SK-N-SH (cell line): ENCODE data around the gene RNF133. TPM values are rescaled to one million over a fixed set of nuclear protein-coding genes. Genes with fewer than 3 reads are reported as not detected.

Source experiments
- CTCF ChIA-PET: fragments of 300-600, 350-600 bp; formaldehyde crosslinking; extraction: SDS; loops from one replicate; lab custom pipeline; 2021; lab: Yijun Ruan, JAX
- POLR2A ChIA-PET: fragments of 350-600 bp; sonication (Branson Sonifier 250); formaldehyde crosslinking; extraction: SDS; loops from one replicate; lab custom pipeline; 2020; ENCODE audit warnings: antibody characterized with exemption, inconsistent platforms; lab: Yijun Ruan, JAX
- DNase-seq: peaks from one replicate; pipeline ENCODE4 v3.0.0; 2012
- H2AFZ ChIP-seq: fragments of 200-600 bp; sonication (generic); 2 replicates; pipeline ENCODE4 v1.8.1; 2016; ENCODE audit warnings: antibody characterized with exemption, mild to moderate bottlenecking, low read depth
- H3F3A ChIP-seq: fragments of 200-600 bp; sonication (generic); replicated peaks from 2 replicates; pipeline ENCODE3; 2016; ENCODE audit warnings: antibody characterized with exemption, mild to moderate bottlenecking; ENCODE audit not compliant: insufficient read depth
- H3K27ac ChIP-seq, 2 experiments: fragments of 200-500 bp in 1 of 2; fragments of 200-600 bp in 1 of 2; sonication (Bioruptor generic) in 1 of 2; sonication (generic), shearing (Covaris generic) in 1 of 2; 2 replicates each; pipeline versions ENCODE4 v1.5.1 to v1.6.1; 2014 to 2016; ENCODE audit warnings: low read depth in 2 of 2, inconsistent platforms in 1 of 2, low read length in 1 of 2, mild to moderate bottlenecking in 1 of 2, mixed read lengths in 1 of 2
- H3K27me3 ChIP-seq: fragments of 200-600 bp; sonication (generic), shearing (Covaris generic); 2 replicates; pipeline ENCODE4 v1.6.1; 2016; ENCODE audit warnings: mixed run types; ENCODE audit not compliant: insufficient read depth
- H3K36me3 ChIP-seq, 2 experiments: fragments of 200-500 bp in 1 of 2; fragments of 200-600 bp in 1 of 2; sonication (Bioruptor generic) in 1 of 2; sonication (generic) in 1 of 2; replicated peaks in 1 of 2; 2 replicates each; pipeline versions ENCODE3 to v1.5.1; 2014 to 2016; ENCODE audit warnings: low read length in 1 of 2, mild to moderate bottlenecking in 1 of 2; ENCODE audit not compliant: insufficient read depth in 2 of 2, control insufficient read depth in 1 of 2
- H3K4me1 ChIP-seq, 2 experiments: fragments of 200-500 bp in 1 of 2; fragments of 200-600 bp in 1 of 2; sonication (Bioruptor generic) in 1 of 2; sonication (generic), shearing (Covaris generic) in 1 of 2; 2 replicates each; pipeline versions ENCODE4 v1.5.1 to v1.6.1; 2014 to 2016; ENCODE audit warnings: low read depth in 1 of 2, low read length in 1 of 2, mixed run types in 1 of 2; ENCODE audit not compliant: insufficient read depth in 2 of 2, control insufficient read depth in 1 of 2
- H3K4me2 ChIP-seq: fragments of 200-600 bp; sonication (generic), shearing (Covaris generic); 2 replicates; pipeline ENCODE4 v1.6.1; 2017; ENCODE audit warnings: mixed run types
- H3K4me3 ChIP-seq, 2 experiments: fragments of 200-500 bp in 1 of 2; fragments of 200-600 bp in 1 of 2; sonication (Bioruptor generic) in 1 of 2; sonication (generic), shearing (Covaris generic) in 1 of 2; 2 replicates each; pipeline versions ENCODE4 v1.5.1 to v1.8.1; 2014 to 2016; ENCODE audit warnings: low read depth in 2 of 2, inconsistent platforms in 1 of 2, low read length in 1 of 2, mild to moderate bottlenecking in 1 of 2, mixed read lengths in 1 of 2, moderate library complexity in 1 of 2
- H3K79me2 ChIP-seq: fragments of 200-600 bp; sonication (generic); 2 replicates; pipeline ENCODE4 v1.8.1; 2017; ENCODE audit warnings: mild to moderate bottlenecking; ENCODE audit not compliant: insufficient read depth
- H3K9ac ChIP-seq: fragments of 200-600 bp; sonication (generic); 2 replicates; pipeline ENCODE4 v1.6.1; 2017; ENCODE audit warnings: mixed run types
- H3K9me2 ChIP-seq: fragments of 200-600 bp; sonication (generic); 2 replicates; pipeline ENCODE4 v1.6.1; 2017; ENCODE audit warnings: mixed run types
- H3K9me3 ChIP-seq: fragments of 200-600 bp; sonication (generic); 2 replicates; pipeline ENCODE4 v1.6.1; 2017; ENCODE audit warnings: mixed run types, mild to moderate bottlenecking, moderate library complexity
- H4K20me1 ChIP-seq: fragments of 200-600 bp; sonication (generic); 2 replicates; pipeline ENCODE4 v1.6.1; 2017; ENCODE audit warnings: mild to moderate bottlenecking, mixed run types; ENCODE audit not compliant: insufficient read depth
- CHD2 ChIP-seq: fragments of 150-350 bp; IDR thresholded peaks from 2 replicates; pipeline ENCODE4 v1.6.1; 2018; ENCODE audit warnings: low read length; ENCODE audit not compliant: partially characterized antibody
- ELF1 ChIP-seq: IDR thresholded peaks from 2 replicates; pipeline ENCODE4 v1.4.0; 2012
- EZH2phosphoT487 ChIP-seq: fragments of 200-600 bp; sonication (generic); IDR thresholded peaks from 2 replicates; pipeline ENCODE4 v1.6.1; 2017; ENCODE audit warnings: low read depth, mixed run types, mild to moderate bottlenecking, antibody characterized with exemption, moderate library complexity, borderline replicate concordance
- FOSL2 ChIP-seq: IDR thresholded peaks from 2 replicates; pipeline ENCODE4 v1.4.0; 2012; ENCODE audit warnings: low read depth, mild to moderate bottlenecking, moderate library complexity, borderline replicate concordance
- FOXJ3 ChIP-seq: sonication (generic); formaldehyde crosslinking; IDR thresholded peaks from 2 replicates; pipeline ENCODE4 v1.5.1; 2020; ENCODE audit warnings: mild to moderate bottlenecking, missing genetic modification reagents
- GABPA ChIP-seq: IDR thresholded peaks from 2 replicates; pipeline ENCODE4 v1.4.0; 2012; ENCODE audit warnings: low read depth, mild to moderate bottlenecking
- MXI1 ChIP-seq: IDR thresholded peaks from 2 replicates; pipeline ENCODE4 v1.6.1; 2012; ENCODE audit warnings: mild to moderate bottlenecking, low read depth, low read length, improper control_type of control experiment
- NRF1 ChIP-seq: IDR thresholded peaks from 2 replicates; pipeline ENCODE4 v1.6.1; 2012; ENCODE audit warnings: low read depth, mild to moderate bottlenecking, low read length
- PBX3 ChIP-seq: IDR thresholded peaks from 2 replicates; pipeline ENCODE4; 2012
- RCOR1 ChIP-seq: fragments of 150-350 bp; IDR thresholded peaks from 2 replicates; pipeline ENCODE4 v1.6.1; 2017; ENCODE audit warnings: antibody characterized with exemption, low read length
- REST ChIP-seq: IDR thresholded peaks from 2 replicates; pipeline ENCODE4 v1.6.1; 2012; ENCODE audit warnings: mild to moderate bottlenecking, low read depth, low read length, moderate library complexity
- RFX5 ChIP-seq: IDR thresholded peaks from 2 replicates; pipeline ENCODE4 v1.6.1; 2012; ENCODE audit warnings: mild to moderate bottlenecking, improper control_type of control experiment, low read length
- RXRA ChIP-seq: IDR thresholded peaks from 2 replicates; pipeline ENCODE4 v1.4.0; 2012; ENCODE audit warnings: low read depth, mild to moderate bottlenecking, borderline replicate concordance
- SIN3A ChIP-seq: IDR thresholded peaks from 2 replicates; pipeline ENCODE4 v1.6.1; 2012; ENCODE audit warnings: low read depth, mild to moderate bottlenecking, low read length, moderate library complexity, borderline replicate concordance
- TAF1 ChIP-seq: IDR thresholded peaks from 2 replicates; pipeline ENCODE4 v1.6.1; 2012; ENCODE audit warnings: low read depth, mild to moderate bottlenecking, low read length, moderate library complexity, borderline replicate concordance
- TEAD4 ChIP-seq: IDR thresholded peaks from 2 replicates; pipeline ENCODE4 v1.4.0; 2012; ENCODE audit warnings: mild to moderate bottlenecking, borderline replicate concordance; ENCODE audit not compliant: insufficient read depth
- ZBTB33 ChIP-seq: IDR thresholded peaks from 2 replicates; pipeline ENCODE4 v1.4.0; 2012; ENCODE audit warnings: low read depth, borderline replicate concordance
- WGBS: methylation state at CpG from one replicate; pipeline ENCODE4 v1.1.6; 2017; ENCODE audit warnings: low lambda C conversion rate; 5-methylcytosine and 5-hydroxymethylcytosine counted together
- polyA plus RNA-seq, 3 experiments: library from polyadenylated mRNA; depleted of rRNA; stranded (reverse); fragments of >200 nt; gene quantifications; 2 replicates each; pipeline ENCODE4 v1.2.3, GENCODE V29; 2012

RNF133 gene
- polyA plus RNA-seq, 1 of the 3 experiments (the other 2 are of a cell fraction) = 0.03 TPM

- TF ChIP-seq SIN3A (no peak), NRF1 (no peak), RCOR1 (no peak), RXRA (no peak), RFX5 (no peak), CHD2 (no peak)
- TF ChIP-seq, all 33 proteins: peak for 0
Observed at GRCh38 chr7:122743211-122743610, 44.3 kb upstream of the RNF133 start (continued).

GRCh38 chr7:122738947-122739346 is 40.0 kb upstream of the RNF133 start:
- no peak overlapping the region for H3K4me2 ChIP-seq
- no peak for DNase-seq
- no peaks in the 10 kb centered on the region for H3K4me1 ChIP-seq
- no peak for TF ChIP-seq ELF1
- TF ChIP-seq ZBTB33 = no peak
- no peak for TF ChIP-seq TEAD4
- TF ChIP-seq CHD2 = no peak
- TF ChIP-seq FOXJ3 (CRISPR knock-in tag) = no peak
- TF ChIP-seq PBX3 = no peak
- no peak for TF ChIP-seq GABPA
- no peak for TF ChIP-seq FOSL2
- no peak for TF ChIP-seq RXRA
- TF ChIP-seq MXI1 = no peak
- no peak for TF ChIP-seq RCOR1
- no peak for TF ChIP-seq TAF1
- TF ChIP-seq SIN3A = no peak
- TF ChIP-seq EZH2phosphoT487 = no peak
- TF ChIP-seq REST = no peak
- no peaks in the 10 kb centered on the region for H3K9me2 ChIP-seq
- H3F3A ChIP-seq = no peaks in the 10 kb centered on the region
- no peak overlapping the region for H2AFZ ChIP-seq
- WGBS = 15% methylated on average over 2 of the region's 2 CpGs
- H3K9ac ChIP-seq = no peak overlapping the region
- H3K9me3 ChIP-seq = no peaks in the 10 kb centered on the region
- H3K27me3 ChIP-seq = no peaks in the 10 kb centered on the region
- no peaks in the 10 kb centered on the region for H3K36me3 ChIP-seq
- ChIA-PET POLR2A (no interaction called here), CTCF (no interaction called here)
- no peaks in the 10 kb centered on the region for H4K20me1 ChIP-seq
- H3K4me3 ChIP-seq = no peak overlapping the region
- H3K79me2 ChIP-seq = no peaks in the 10 kb centered on the region
- H3K27ac ChIP-seq = no peak overlapping the region
